ENCODE results near the gene NCOA6.

GRCh38 chr20:34861386-34862084 is 36.1 kb upstream of the NCOA6 start:
- TF ChIP-seq, protein P1, sequence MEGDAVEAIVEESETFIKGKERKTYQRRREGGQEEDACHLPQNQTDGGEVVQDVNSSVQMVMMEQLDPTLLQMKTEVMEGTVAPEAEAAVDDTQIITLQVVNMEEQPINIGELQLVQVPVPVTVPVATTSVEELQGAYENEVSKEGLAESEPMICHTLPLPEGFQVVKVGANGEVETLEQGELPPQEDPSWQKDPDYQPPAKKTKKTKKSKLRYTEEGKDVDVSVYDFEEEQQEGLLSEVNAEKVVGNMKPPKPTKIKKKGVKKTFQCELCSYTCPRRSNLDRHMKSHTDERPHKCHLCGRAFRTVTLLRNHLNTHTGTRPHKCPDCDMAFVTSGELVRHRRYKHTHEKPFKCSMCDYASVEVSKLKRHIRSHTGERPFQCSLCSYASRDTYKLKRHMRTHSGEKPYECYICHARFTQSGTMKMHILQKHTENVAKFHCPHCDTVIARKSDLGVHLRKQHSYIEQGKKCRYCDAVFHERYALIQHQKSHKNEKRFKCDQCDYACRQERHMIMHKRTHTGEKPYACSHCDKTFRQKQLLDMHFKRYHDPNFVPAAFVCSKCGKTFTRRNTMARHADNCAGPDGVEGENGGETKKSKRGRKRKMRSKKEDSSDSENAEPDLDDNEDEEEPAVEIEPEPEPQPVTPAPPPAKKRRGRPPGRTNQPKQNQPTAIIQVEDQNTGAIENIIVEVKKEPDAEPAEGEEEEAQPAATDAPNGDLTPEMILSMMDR (IDR thresholded peaks at IDR 0.05; ENCODE audit: low read depth, low read length, poor library complexity, severe bottlenecking) = no peak
- TF ChIP-seq EZH2phosphoT487 (IDR thresholded peaks at IDR 0.05; ENCODE audit: borderline replicate concordance, low read length) = no peak

All from DOHH2 (cell line).